B cell (primary cell): ENCODE results near the gene ETV3. TPM values are rescaled to one million over a fixed set of nuclear protein-coding genes. Genes with fewer than 3 reads are reported as not detected.

Source experiments
- ATAC-seq: fragments of 200-7000 bp; cut with Tn5 transposase; one replicate; pipeline ENCODE4 v1.10.0; 2021; ENCODE audit warnings: low read depth, mild to moderate bottlenecking, moderate number of reproducible peaks, moderate library complexity
- CTCF ChIA-PET: fragments of 350-600 bp; sonication (Branson Sonifier 250); formaldehyde crosslinking; loops from one replicate; lab custom pipeline; 2021; ENCODE audit warnings: antibody characterized with exemption, inconsistent platforms; lab: Charles Lee
- POLR2A ChIA-PET: fragments of 350-600 bp; sonication (Branson Sonifier 250); formaldehyde crosslinking; loops from one replicate; lab custom pipeline; 2021; ENCODE audit warnings: antibody characterized with exemption; lab: Charles Lee
- DNase-seq: peaks from one replicate; pipeline ENCODE4 v3.0.0; 2013
- H2AFZ ChIP-seq: 2 replicates; pipeline ENCODE4 v1.6.1; 2012; ENCODE audit warnings: mild to moderate bottlenecking, low read depth, low read length; ENCODE audit not compliant: insufficient read depth, poor library complexity, severe bottlenecking
- H3K27ac ChIP-seq, 2 donors: 1 replicate in 1 of 2; 2 replicates in 1 of 2; pipeline ENCODE4 v1.5.1; 2012 to 2013; ENCODE audit warnings: low read length in 2 of 2, mild to moderate bottlenecking in 2 of 2, moderate library complexity in 1 of 2
- H3K27me3 ChIP-seq, 4 experiments: fragments of 200-600 bp in 1 of 4; sonication (generic) in 1 of 4; replicated peaks in 1 of 4; 1 replicate in 2 of 4; 2 replicates in 2 of 4; pipeline versions ENCODE4 v1.6.1 to v1.7.0; 2013 to 2016; ENCODE audit warnings: low read length in 3 of 4, mild to moderate bottlenecking in 2 of 4, mixed read lengths in 1 of 4, moderate library complexity in 1 of 4; ENCODE audit not compliant: insufficient read depth in 4 of 4, control insufficient read depth in 3 of 4; ENCODE audit errors: control extremely low read depth in 1 of 4
- H3K36me3 ChIP-seq, 2 experiments: replicated peaks in 1 of 2; 1 replicate in 1 of 2; 2 replicates in 1 of 2; pipeline versions ENCODE4 v1.6.1 to v1.7.1; 2013; ENCODE audit warnings: low read length in 1 of 2; ENCODE audit not compliant: insufficient read depth in 2 of 2, control insufficient read depth in 1 of 2; ENCODE audit errors: control extremely low read depth in 1 of 2, extremely low read depth in 1 of 2
- H3K4me1 ChIP-seq, 2 donors: fragments of 200-600 bp in 1 of 2; sonication (generic) in 1 of 2; 1 replicate in 1 of 2; 2 replicates in 1 of 2; pipeline versions ENCODE4 v1.5.1 to v1.6.1; 2013 to 2017; ENCODE audit warnings: low read length in 2 of 2; ENCODE audit not compliant: control insufficient read depth in 2 of 2, insufficient read depth in 2 of 2
- H3K4me2 ChIP-seq: replicated peaks from 2 replicates; pipeline ENCODE3; 2012; ENCODE audit warnings: mild to moderate bottlenecking, low read depth, low read length; ENCODE audit not compliant: poor library complexity, severe bottlenecking
- H3K4me3 ChIP-seq, 5 experiments: fragments of 200-600 bp in 1 of 5; sonication (generic) in 1 of 5; 1 replicate in 3 of 5; 2 replicates in 2 of 5; pipeline versions ENCODE4 v1.5.1 to v1.7.0; 2011 to 2016; ENCODE audit warnings: low read length in 4 of 5, mild to moderate bottlenecking in 4 of 5, low read depth in 2 of 5, control low read depth in 1 of 5, moderate library complexity in 1 of 5; ENCODE audit not compliant: insufficient read depth in 1 of 5; ENCODE audit errors: control extremely low read depth in 1 of 5, extremely low read depth in 1 of 5
- H3K79me2 ChIP-seq: fragments of 200-600 bp; sonication (generic); one replicate; pipeline ENCODE4 v1.6.0; 2016; ENCODE audit warnings: low read length; ENCODE audit not compliant: control insufficient read depth, insufficient read depth
- H3K9ac ChIP-seq: fragments of 200-600 bp; sonication (generic); 2 replicates; pipeline ENCODE4 v1.6.1; 2017; ENCODE audit warnings: mild to moderate bottlenecking, low read length, moderate library complexity
- H3K9me3 ChIP-seq, 3 donors: one replicate each; pipeline versions ENCODE4 v1.6.1 to v1.7.1; 2013; ENCODE audit warnings: low read length in 2 of 3; ENCODE audit not compliant: control insufficient read depth in 2 of 3, insufficient read depth in 1 of 3; ENCODE audit errors: control extremely low read depth in 1 of 3
- H4K20me1 ChIP-seq: 2 replicates; pipeline ENCODE4 v1.6.0; 2012; ENCODE audit warnings: mild to moderate bottlenecking, low read length; ENCODE audit not compliant: insufficient read depth, control insufficient read depth, poor library complexity, severe bottlenecking
- H3K27ac Mint-ChIP-seq: one replicate; pipeline ENCODE4 v1.8.0; 2021; ENCODE audit warnings: mixed read lengths
- H3K27me3 Mint-ChIP-seq: one replicate; pipeline ENCODE4 v1.8.0; 2021; ENCODE audit warnings: mixed read lengths
- H3K4me1 Mint-ChIP-seq: one replicate; pipeline ENCODE4 v1.8.0; 2021; ENCODE audit warnings: mixed read lengths
- H3K4me3 Mint-ChIP-seq: one replicate; pipeline ENCODE4 v1.8.0; 2021; ENCODE audit warnings: mixed read lengths
- H3K9me3 Mint-ChIP-seq: one replicate; pipeline ENCODE4 v1.8.0; 2022; ENCODE audit warnings: mixed read lengths; ENCODE audit not compliant: insufficient read depth
- CTCF ChIP-seq: fragments of 200-600 bp; IDR thresholded peaks from one replicate; pipeline ENCODE4 v1.8.0; 2022; ENCODE audit warnings: antibody characterized with exemption, mild to moderate bottlenecking
- EZH2 ChIP-seq: IDR thresholded peaks from 2 replicates; pipeline ENCODE4 v1.6.1; 2012; ENCODE audit warnings: borderline replicate concordance, low read depth, mild to moderate bottlenecking, moderate library complexity, low read length; ENCODE audit not compliant: insufficient read depth, poor library complexity, severe bottlenecking
- WGBS: methylation state at CpG from one replicate; pipeline ENCODE4 v1.1.5; 2013; ENCODE audit warnings: missing lambda C conversion rate; ENCODE audit not compliant: insufficient coverage; 5-methylcytosine and 5-hydroxymethylcytosine counted together
- intact Hi-C: fragments of 100-400 bp; cut with micrococcal nuclease; formaldehyde crosslinking; loops from one replicate; pipeline ENCODE4 v1.10.0; 2022
- polyA plus RNA-seq: library from polyadenylated mRNA; depleted of rRNA; stranded (reverse); fragments of >200 nt; gene quantifications from 2 replicates; pipeline ENCODE4 v1.2.3, GENCODE V29; 2012
- total RNA-seq, 2 donors: library from RNA; stranded (reverse); fragments of 120-200 nt in 1 of 2; gene quantifications; 1 replicate in 1 of 2; 2 replicates in 1 of 2; pipeline versions ENCODE4 v1.2.3 to v1.2.4, GENCODE V29; 2013 to 2022

Gene ETV3
- total and polyA plus RNA-seq, 2 donors (not counting 1 experiment from before 2014, with no cell fraction given), result 16.7 to 34.1 TPM

- no peak overlapping the region for H3K4me3 Mint-ChIP-seq
- 93% methylated on average over 2 of the region's 5 CpGs for WGBS
Measured at GRCh38 chr1:157081707-157082106, 56.5 kb downstream of the ETV3 start.

GRCh38 chr1:157080714-157081113 is 57.5 kb downstream of the ETV3 start:
- no peaks in the 10 kb centered on the region for H3K36me3 ChIP-seq
- intact Hi-C loops, result no loop called here
- H3K4me3 Mint-ChIP-seq, result no peak overlapping the region
- TF ChIP-seq EZH2 (no peak), CTCF (no peak)
- no peaks in the 10 kb centered on the region for H3K9me3 ChIP-seq
- H3K27ac ChIP-seq, result no peak overlapping the region
- H4K20me1 ChIP-seq, result no peaks in the 10 kb centered on the region
- H3K27ac Mint-ChIP-seq, result no peak overlapping the region
- H3K4me1 Mint-ChIP-seq, result no peaks in the 10 kb centered on the region
- POLR2A ChIA-PET, result no interaction called here
- H3K79me2 ChIP-seq, result no peaks in the 10 kb centered on the region
- peaks cover 27% of the 10 kb centered on the region for H3K27me3 Mint-ChIP-seq
- 89% methylated on average over 10 of the region's 10 CpGs for WGBS
- H3K4me2 ChIP-seq, result no peak overlapping the region
- H3K9me3 Mint-ChIP-seq, result no peaks in the 10 kb centered on the region
- H2AFZ ChIP-seq, result no peak overlapping the region
- ATAC-seq (no peak), DNase-seq (no peak)
- CTCF ChIA-PET, result interaction anchor here (2.5 to 4.1 kb wide), 2 partner anchors 10 to 75 kb away, joined by 9 to 21 read pairs; no protein-coding TSS in a partner anchor
- no peak overlapping the region for H3K4me3 ChIP-seq
- H3K27me3 ChIP-seq, result peaks cover 0 to 8% (median 3%) of the 10 kb centered on the region in 4 experiments
- no peak overlapping the region for H3K9ac ChIP-seq
- no peaks in the 10 kb centered on the region for H3K4me1 ChIP-seq

More at GRCh38 chr1:157081707-157082106, 56.5 kb downstream of the ETV3 start:
- no peaks in the 10 kb centered on the region for H3K4me1 Mint-ChIP-seq
- CTCF ChIA-PET, result interaction anchor here (2.5 to 4.1 kb wide), 2 partner anchors 9 to 74 kb away, joined by 9 to 21 read pairs; no protein-coding TSS in a partner anchor
- no peaks in the 10 kb centered on the region for H3K36me3 ChIP-seq
- H3K27me3 ChIP-seq, result peaks cover 0 to 3% (median 1%) of the 10 kb centered on the region in 4 experiments
- H3K9ac ChIP-seq, result no peak overlapping the region
- no peak overlapping the region for H2AFZ ChIP-seq
- no peak overlapping the region for H3K4me3 ChIP-seq
- no peak for TF ChIP-seq CTCF
- no peak for TF ChIP-seq EZH2
- POLR2A ChIA-PET, result no interaction called here
- no peak for ATAC-seq
- intact Hi-C loops, result no loop called here
- no peak overlapping the region for H3K4me2 ChIP-seq
- no peaks in the 10 kb centered on the region for H3K9me3 ChIP-seq
- no peak overlapping the region for H3K27ac Mint-ChIP-seq
- no peaks in the 10 kb centered on the region for H3K4me1 ChIP-seq
- H3K27me3 Mint-ChIP-seq, result peaks cover 25% of the 10 kb centered on the region
- no peaks in the 10 kb centered on the region for H3K79me2 ChIP-seq
- no peak overlapping the region for H3K27ac ChIP-seq
- no peak for DNase-seq
- H3K9me3 Mint-ChIP-seq, result no peaks in the 10 kb centered on the region
- no peaks in the 10 kb centered on the region for H4K20me1 ChIP-seq
